Measurements from ENCODE around the gene NTRK2. TPM values are rescaled to one million over a fixed set of nuclear protein-coding genes. Genes with fewer than 3 reads are reported as not detected.

Gene NTRK2
- total RNA-seq, 1 donor from 2014 or later = 16.0 TPM

DNA sequence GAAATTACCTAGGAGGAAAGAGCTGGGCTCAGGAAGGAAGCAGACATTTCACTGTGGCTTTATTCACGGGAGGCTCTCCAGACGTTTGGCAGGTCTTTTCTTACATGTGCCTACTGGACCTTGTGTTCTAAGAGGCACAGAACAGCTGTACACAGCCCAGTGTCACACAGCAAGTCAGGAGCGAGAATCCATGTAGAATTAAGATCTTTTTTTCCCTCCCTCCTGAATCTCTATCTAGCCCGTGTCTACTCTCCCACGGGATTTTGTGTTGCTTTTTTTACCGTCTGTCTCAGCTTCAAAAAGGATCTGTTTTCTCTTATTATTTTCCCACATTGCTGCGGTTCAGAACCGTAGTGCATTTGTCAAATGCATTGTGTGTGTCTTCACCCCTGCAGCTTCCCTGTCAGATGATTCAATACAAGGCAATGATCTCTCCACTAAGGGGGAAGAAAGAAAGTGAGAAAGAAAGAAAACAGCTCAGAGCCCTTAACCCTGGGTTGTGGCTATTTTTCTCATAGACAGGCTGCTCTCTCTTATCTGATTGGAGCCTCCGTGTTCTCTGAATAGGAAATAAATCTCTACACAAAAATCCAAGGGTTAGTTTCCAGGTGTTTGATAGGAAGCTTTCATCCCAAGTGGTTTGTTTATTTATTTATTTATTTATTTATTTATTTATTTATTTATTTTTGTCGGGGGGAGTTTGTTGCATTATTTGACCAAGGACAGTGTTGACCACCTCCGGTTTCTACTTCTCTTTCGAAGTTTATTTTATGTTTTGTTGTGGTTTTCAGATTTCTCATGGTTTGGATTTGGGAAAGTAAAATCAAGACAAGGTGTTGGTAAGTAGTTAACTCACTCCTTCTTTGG lies 191.0 kb downstream of the NTRK2 start:
- Histone ChIP-seq H3K36me3 (no peaks in the 10 kb centered on the region), H3K27ac (no peak overlapping the region), H3K9me3 (no peaks in the 10 kb centered on the region), H3K4me1 (peaks cover 39% of the 10 kb centered on the region), H3K4me3 (no peak overlapping the region), H3K27me3 (no peaks in the 10 kb centered on the region)
- intact Hi-C loops (cut with DNase I) = no loop called here
- DNase-seq (ENCODE audit: extremely low spot score in 2 of 2) = no peak
- TF ChIP-seq POLR2AphosphoS5 (IDR thresholded peaks at IDR 0.05; ENCODE audit: insufficient read depth in 1 of 2, low read depth in 1 of 2) (no peak), POLR2A (IDR thresholded peaks at IDR 0.05) (no peak), CTCF (IDR thresholded peaks at IDR 0.05) (no peak)

DNA sequence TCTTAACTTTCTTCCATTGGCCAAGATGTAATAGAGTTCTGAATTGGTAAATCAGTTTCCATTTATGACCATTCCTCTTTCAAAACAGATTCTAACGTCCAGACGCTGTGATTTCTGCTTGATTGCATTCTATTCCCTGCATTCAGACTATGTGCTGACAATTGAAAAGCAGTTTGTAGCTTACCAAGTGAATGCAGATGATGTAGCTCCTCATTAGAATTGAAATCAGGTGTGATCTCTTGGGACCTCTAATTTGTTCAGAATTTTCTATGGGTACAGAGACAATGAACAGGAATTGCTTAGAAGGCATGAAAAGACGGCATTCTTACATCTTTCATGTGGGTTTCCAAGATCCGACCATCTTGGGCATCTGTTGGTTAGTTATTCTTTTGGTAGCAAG lies 191.9 kb downstream of the NTRK2 start:
- no peak overlapping the region for H3K27ac ChIP-seq
- TF ChIP-seq POLR2AphosphoS5 (IDR thresholded peaks at IDR 0.05; ENCODE audit: insufficient read depth in 1 of 2, low read depth in 1 of 2) (no peak), POLR2A (IDR thresholded peaks at IDR 0.05) (no peak), CTCF (IDR thresholded peaks at IDR 0.05) (no peak)
- DNase-seq (ENCODE audit: extremely low spot score in 2 of 2) = no peak
- intact Hi-C loops (cut with DNase I) = no loop called here
- no peaks in the 10 kb centered on the region for H3K9me3 ChIP-seq
- peaks cover 29% of the 10 kb centered on the region for H3K4me1 ChIP-seq
- H3K36me3 ChIP-seq = no peaks in the 10 kb centered on the region
- no peak overlapping the region for H3K4me3 ChIP-seq
- no peaks in the 10 kb centered on the region for H3K27me3 ChIP-seq

- H3K27me3 ChIP-seq = no peaks in the 10 kb centered on the region
- H3K36me3 ChIP-seq = no peaks in the 10 kb centered on the region
- no peak overlapping the region for H3K4me3 ChIP-seq
- no peak for DNase-seq (ENCODE audit: extremely low spot score in 2 of 2)
- peaks cover 21% of the 10 kb centered on the region for H3K4me1 ChIP-seq
- intact Hi-C loops (cut with DNase I) = no loop called here
- no peaks in the 10 kb centered on the region for H3K9me3 ChIP-seq
- TF ChIP-seq CTCF (IDR thresholded peaks at IDR 0.05) = no peak
- TF ChIP-seq POLR2AphosphoS5 (IDR thresholded peaks at IDR 0.05; ENCODE audit: insufficient read depth in 1 of 2, low read depth in 1 of 2) = no peak
- no peak for TF ChIP-seq POLR2A (IDR thresholded peaks at IDR 0.05)
- no peak overlapping the region for H3K27ac ChIP-seq
Measured at GRCh38 chr9:84862308-84862707, 192.8 kb downstream of the NTRK2 start.

DNA sequence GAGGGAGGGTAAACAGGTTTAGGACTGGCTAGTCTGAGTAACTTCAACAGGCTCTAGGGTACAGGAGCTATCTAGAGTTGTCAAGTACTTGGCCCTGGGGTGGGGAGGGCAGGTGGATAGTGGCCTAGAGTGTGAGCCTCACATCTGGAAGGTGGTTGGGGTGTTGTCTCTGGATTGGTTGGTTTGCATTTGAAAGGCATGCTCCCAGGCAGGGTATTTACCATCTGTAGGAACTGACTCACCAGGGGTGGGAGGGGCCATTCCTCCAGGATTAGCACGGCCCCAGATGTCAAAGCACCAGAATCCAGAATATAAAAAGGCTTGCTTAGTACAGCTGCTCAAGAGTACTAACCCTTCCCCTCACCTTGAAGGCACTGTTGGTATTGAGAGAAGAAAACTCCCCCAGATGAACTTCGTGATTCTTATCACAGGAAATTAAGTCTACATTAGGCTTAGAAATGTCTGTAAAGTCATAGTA lies 193.3 kb downstream of the NTRK2 start:
- Histone ChIP-seq H3K27me3 (no peaks in the 10 kb centered on the region), H3K27ac (no peak overlapping the region), H3K9me3 (no peaks in the 10 kb centered on the region), H3K36me3 (no peaks in the 10 kb centered on the region), H3K4me3 (no peak overlapping the region), H3K4me1 (peaks cover 16% of the 10 kb centered on the region)
- no peak for DNase-seq (ENCODE audit: extremely low spot score in 2 of 2)
- TF ChIP-seq POLR2AphosphoS5 (IDR thresholded peaks at IDR 0.05; ENCODE audit: insufficient read depth in 1 of 2, low read depth in 1 of 2) (no peak), CTCF (IDR thresholded peaks at IDR 0.05) (no peak), POLR2A (IDR thresholded peaks at IDR 0.05) (no peak)
- intact Hi-C loops (cut with DNase I) = no loop called here

DNA sequence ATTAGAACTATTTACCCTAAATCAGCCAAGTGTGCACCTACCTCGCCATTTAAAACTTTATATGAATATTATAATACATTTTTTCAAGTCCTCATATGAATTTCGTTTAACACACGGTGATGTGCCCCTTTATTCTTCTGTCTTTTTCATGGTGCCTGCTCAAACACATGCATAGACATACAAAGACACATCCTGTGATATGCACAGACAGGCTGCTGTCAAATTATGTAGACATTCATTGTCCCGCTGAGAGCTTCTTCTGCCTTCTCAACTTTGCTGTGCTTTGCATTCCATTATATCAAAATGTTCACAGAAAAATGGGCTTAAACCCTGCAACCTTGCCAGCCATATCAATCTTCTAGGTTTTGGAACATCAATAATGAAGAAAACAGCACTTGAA lies 193.8 kb downstream of the NTRK2 start:
- Histone ChIP-seq H3K4me3 (no peak overlapping the region), H3K27ac (no peak overlapping the region), H3K9me3 (no peaks in the 10 kb centered on the region), H3K27me3 (no peaks in the 10 kb centered on the region), H3K4me1 (peaks cover 14% of the 10 kb centered on the region), H3K36me3 (no peaks in the 10 kb centered on the region)
- no peak for DNase-seq (ENCODE audit: extremely low spot score in 2 of 2)
- intact Hi-C loops (cut with DNase I) = no loop called here
- no peak for TF ChIP-seq CTCF (IDR thresholded peaks at IDR 0.05)
- no peak for TF ChIP-seq POLR2A (IDR thresholded peaks at IDR 0.05)
- TF ChIP-seq POLR2AphosphoS5 (IDR thresholded peaks at IDR 0.05; ENCODE audit: insufficient read depth in 1 of 2, low read depth in 1 of 2) = no peak

Measured in vagina (tissue), 2 donors.